H1 (cell line): Measurements from ENCODE around the gene GRK5. TPM values are rescaled to one million over a fixed set of nuclear protein-coding genes. Genes with fewer than 3 reads are reported as not detected.
"Not testable (repeated sequence)": the region's sequence is repeated elsewhere in the genome, so short reads cannot be mapped to it uniquely, and the experiment has no call there.

Source experiments
- CTCF ChIA-PET: fragments of 300-600 bp; sonication (Branson Sonifier 250); formaldehyde crosslinking; loops from one replicate; lab custom pipeline; 2021; ENCODE audit not compliant: partially characterized antibody; lab: Charles Lee
- POLR2A ChIA-PET: fragments of 300-600 bp; sonication (Branson Sonifier 250); formaldehyde crosslinking; loops from one replicate; lab custom pipeline; 2021; ENCODE audit warnings: inconsistent platforms; ENCODE audit not compliant: partially characterized antibody; lab: Charles Lee
- DNase-seq, 2 experiments: peaks; one replicate each; pipeline versions ENCODE4 v3.0.0 to v3.0.0-alpha.2; 2010 to 2022; ENCODE audit warnings: low spot score in 2 of 2, low read depth in 1 of 2, mixed read lengths in 1 of 2
- FAIRE-seq: peaks from 2 replicates; lab custom pipeline; 2011; peaks lifted over from hg19 to GRCh38; lab: Jason Lieb, UNC
- H2AFZ ChIP-seq: 2 replicates; pipeline ENCODE4 v1.8.1; 2012; ENCODE audit warnings: low read length, inconsistent platforms
- H2AK5ac ChIP-seq: 2 replicates; pipeline ENCODE4 v1.6.1; 2013; ENCODE audit warnings: low read depth, low read length
- H2BK120ac ChIP-seq: replicated peaks from 2 replicates; pipeline ENCODE3; 2013; ENCODE audit warnings: low read depth, low read length, inconsistent platforms
- H2BK12ac ChIP-seq: 2 replicates; pipeline ENCODE4 v1.6.1; 2013; ENCODE audit warnings: low read depth, low read length
- H2BK15ac ChIP-seq: 2 replicates; pipeline ENCODE4 v1.6.1; 2013; ENCODE audit warnings: low read length
- H2BK20ac ChIP-seq: 2 replicates; pipeline ENCODE4 v1.6.1; 2013; ENCODE audit warnings: low read length
- H2BK5ac ChIP-seq: 2 replicates; pipeline ENCODE4 v1.6.1; 2013; ENCODE audit warnings: low read depth, low read length
- H3K14ac ChIP-seq: 2 replicates; pipeline ENCODE4 v1.6.1; 2013; ENCODE audit warnings: inconsistent platforms; ENCODE audit not compliant: insufficient read length
- H3K18ac ChIP-seq: 2 replicates; pipeline ENCODE4 v1.6.1; 2013; ENCODE audit warnings: low read length; ENCODE audit errors: extremely low read depth
- H3K23ac ChIP-seq: 2 replicates; pipeline ENCODE4 v1.6.1; 2013; ENCODE audit warnings: inconsistent platforms; ENCODE audit not compliant: insufficient read length
- H3K23me2 ChIP-seq: 2 replicates; pipeline ENCODE4 v1.6.1; 2013; ENCODE audit warnings: low read depth, low read length
- H3K27ac ChIP-seq: 2 replicates; pipeline ENCODE4 v1.6.1; 2011; ENCODE audit warnings: low read depth, low read length, inconsistent platforms
- H3K27me3 ChIP-seq, 4 experiments: replicated peaks in 1 of 4; 1 replicate in 1 of 4; 2 replicates in 3 of 4; pipeline versions ENCODE4 v1.6.1 to v1.8.1; 2011 to 2013; ENCODE audit warnings: low read length in 3 of 4, mild to moderate bottlenecking in 3 of 4, inconsistent platforms in 2 of 4, mixed read lengths in 2 of 4, moderate library complexity in 1 of 4; ENCODE audit not compliant: control insufficient read depth in 3 of 4, insufficient read depth in 3 of 4; ENCODE audit errors: extremely low read depth in 1 of 4
- H3K36me3 ChIP-seq, 4 experiments: 2 replicates each; pipeline versions ENCODE4 v1.6.1 to v1.8.1; 2011 to 2013; ENCODE audit warnings: mild to moderate bottlenecking in 4 of 4, low read length in 3 of 4, moderate library complexity in 2 of 4, control low read depth in 1 of 4, inconsistent platforms in 1 of 4; ENCODE audit not compliant: insufficient read depth in 4 of 4, control insufficient read depth in 2 of 4
- H3K4ac ChIP-seq: replicated peaks from 2 replicates; pipeline ENCODE3; 2013; ENCODE audit warnings: low read length, low read depth, mixed read lengths, inconsistent platforms; ENCODE audit not compliant: insufficient read length
- H3K4me1 ChIP-seq, 4 experiments: replicated peaks in 1 of 4; 1 replicate in 1 of 4; 2 replicates in 3 of 4; pipeline versions ENCODE4 v1.6.1 to v1.8.1; 2011 to 2013; ENCODE audit warnings: low read length in 3 of 4, inconsistent platforms in 2 of 4, mixed read lengths in 1 of 4; ENCODE audit not compliant: insufficient read depth in 4 of 4, control insufficient read depth in 3 of 4
- H3K4me2 ChIP-seq, 2 experiments: 2 replicates each; pipeline versions ENCODE4 v1.6.1 to v1.8.1; 2011 to 2013; ENCODE audit warnings: low read depth in 2 of 2, low read length in 2 of 2, control low read depth in 1 of 2, inconsistent platforms in 1 of 2, mild to moderate bottlenecking in 1 of 2; ENCODE audit not compliant: insufficient read depth in 1 of 2
- H3K4me3 ChIP-seq, 4 experiments: fragments of 200-600, 300-600 bp in 1 of 4; sonication (generic), shearing (Covaris generic), sonication (Bioruptor Twin) in 1 of 4; 2 replicates each; pipeline versions ENCODE4 v1.5.1 to v1.8.1; 2011 to 2016; ENCODE audit warnings: low read length in 4 of 4, low read depth in 3 of 4, control low read depth in 2 of 4, inconsistent platforms in 2 of 4, mild to moderate bottlenecking in 2 of 4, mixed read lengths in 1 of 4, moderate library complexity in 1 of 4; ENCODE audit not compliant: insufficient read depth in 2 of 4; ENCODE audit errors: extremely low read depth in 1 of 4
- H3K56ac ChIP-seq: replicated peaks from 2 replicates; pipeline ENCODE3; 2013; ENCODE audit warnings: low read depth, mild to moderate bottlenecking, mixed read lengths, low read length, inconsistent platforms; ENCODE audit not compliant: insufficient read length
- H3K79me1 ChIP-seq: 2 replicates; pipeline ENCODE4 v1.6.1; 2013; ENCODE audit warnings: low read depth, low read length, control low read depth
- H3K79me2 ChIP-seq, 2 experiments: 2 replicates each; pipeline versions ENCODE4 v1.6.1 to v1.8.1; 2012 to 2013; ENCODE audit warnings: low read length in 2 of 2, mild to moderate bottlenecking in 2 of 2, inconsistent platforms in 1 of 2; ENCODE audit not compliant: insufficient read depth in 2 of 2, control insufficient read depth in 1 of 2
- H3K9ac ChIP-seq, 4 experiments: replicated peaks in 1 of 4; 1 replicate in 1 of 4; 2 replicates in 3 of 4; pipeline versions ENCODE4 v1.6.1 to v1.8.1; 2011 to 2013; ENCODE audit warnings: low read depth in 3 of 4, low read length in 3 of 4, control low read depth in 2 of 4, mild to moderate bottlenecking in 2 of 4, moderate library complexity in 2 of 4, inconsistent platforms in 1 of 4; ENCODE audit errors: extremely low read depth in 1 of 4
- H3K9me3 ChIP-seq, 2 experiments: 2 replicates each; pipeline versions ENCODE4 v1.6.1 to v1.8.1; 2012 to 2013; ENCODE audit warnings: mild to moderate bottlenecking in 2 of 2, moderate library complexity in 2 of 2, control low read depth in 1 of 2, inconsistent platforms in 1 of 2, low read depth in 1 of 2, low read length in 1 of 2, mixed read lengths in 1 of 2; ENCODE audit not compliant: insufficient read depth in 2 of 2
- H4K20me1 ChIP-seq, 2 experiments: replicated peaks in 1 of 2; 2 replicates each; pipeline versions ENCODE3 to v1.8.1; 2011 to 2013; ENCODE audit warnings: inconsistent platforms in 2 of 2, low read length in 2 of 2, mild to moderate bottlenecking in 1 of 2; ENCODE audit not compliant: insufficient read depth in 2 of 2, control insufficient read depth in 1 of 2
- H4K5ac ChIP-seq: 2 replicates; pipeline ENCODE4 v1.6.1; 2013; ENCODE audit warnings: low read length, low read depth, mixed read lengths, inconsistent platforms; ENCODE audit not compliant: insufficient read length
- H4K8ac ChIP-seq: 2 replicates; pipeline ENCODE4 v1.8.0; 2013; ENCODE audit warnings: mild to moderate bottlenecking, moderate library complexity, low read length, inconsistent platforms; ENCODE audit not compliant: insufficient read depth; ENCODE audit errors: extremely low read depth
- H4K91ac ChIP-seq: replicated peaks from 2 replicates; pipeline ENCODE3; 2013; ENCODE audit warnings: low read length, mixed read lengths, inconsistent platforms; ENCODE audit not compliant: insufficient read length
- whole genome bisulfite sequencing, 2 experiments: shearing (Covaris generic) in 1 of 2; methylation state at CpG; one replicate each; pipeline versions ENCODE4 v1.1.6 to v1.1.7; 2013 to 2015; ENCODE audit warnings: low lambda C conversion rate in 2 of 2, mixed read lengths in 2 of 2, inconsistent platforms in 1 of 2, low coverage in 1 of 2, missing lambda C conversion rate in 1 of 2; ENCODE audit not compliant: insufficient replicate concordance in 2 of 2, insufficient coverage in 1 of 2, insufficient read length in 1 of 2; ENCODE audit errors: extremely low coverage in 1 of 2, missing lambda C conversion rate in 1 of 2; 5-methylcytosine and 5-hydroxymethylcytosine counted together
- polyA plus RNA-seq, 7 experiments: library from polyadenylated mRNA; depleted of rRNA in 3 of 7; stranded (reverse) in 5 of 7; unstranded in 2 of 7; fragments of >200 nt in 5 of 7; fragments of 200-250 nt in 2 of 7; gene quantifications; 1 replicate in 5 of 7; 2 replicates in 1 of 7; 4 replicates in 1 of 7; pipeline versions ENCODE4 v1.2.1 to v1.2.3, GENCODE V29; 2011 to 2013; ENCODE audit warnings: missing spikeins in 2 of 7, mixed read lengths in 2 of 7
- total RNA-seq: library from RNA; stranded (reverse); fragmentation: NEBNext Ultra II Directional; extraction: Animal tissue kit (Norgen Biotek cat#: 25700); gene quantifications from 2 replicates; pipeline ENCODE4 v1.2.1, GENCODE V29; 2021

Gene GRK5
- total and polyA plus RNA-seq, 2 of the 8 experiments (the other 6 are each of a cell fraction or from before 2014, with no cell fraction given), result 0.54 to 2.5 TPM

- H3K27me3 ChIP-seq, H3K4me1 ChIP-seq, H3K9ac ChIP-seq, H3K4me2 ChIP-seq, H2BK120ac ChIP-seq, H2AK5ac ChIP-seq, H4K20me1 ChIP-seq, H3K79me1 ChIP-seq, H3K18ac ChIP-seq, H3K4ac ChIP-seq, H2AFZ ChIP-seq, H4K91ac ChIP-seq, FAIRE-seq, H3K23me2 ChIP-seq, H3K56ac ChIP-seq, H2BK15ac ChIP-seq, H3K27ac ChIP-seq, H3K23ac ChIP-seq, H3K14ac ChIP-seq, H2BK12ac ChIP-seq, H4K5ac ChIP-seq, DNase-seq, H2BK5ac ChIP-seq, H3K9me3 ChIP-seq, H3K4me3 ChIP-seq, H2BK20ac ChIP-seq, H4K8ac ChIP-seq: not testable (repeated sequence)
- ChIA-PET CTCF (interaction anchor here (0.6 to 2.5 kb wide), 4 partner anchors 9 to 188 kb away, joined by 3 to 13 read pairs (median 4); no protein-coding TSS in a partner anchor), POLR2A (interaction anchor here (1.1 kb wide), 1 partner anchor 416 kb away, joined by 4 read pairs; the partner anchor contains the start of gene TIAL1)
- H3K36me3 ChIP-seq, result peaks cover 0 to 13% (median 3%) of the 10 kb centered on the region in 4 experiments; a peak in 2 of 8 replicates
- H3K79me2 ChIP-seq, result peaks cover 4 to 25% of the 10 kb centered on the region in 2 experiments
- 97% methylated on average over 7 of the region's 7 CpGs; no CpG with 5 or more reads in 1 of the 2 experiments for WGBS, 2 experiments
Measured at GRCh38 chr10:119180850-119181400, 26.4 kb upstream of the GRK5 start.
